ENCODE results near the gene NHSL2.

The NHSL2 gene

DNA sequence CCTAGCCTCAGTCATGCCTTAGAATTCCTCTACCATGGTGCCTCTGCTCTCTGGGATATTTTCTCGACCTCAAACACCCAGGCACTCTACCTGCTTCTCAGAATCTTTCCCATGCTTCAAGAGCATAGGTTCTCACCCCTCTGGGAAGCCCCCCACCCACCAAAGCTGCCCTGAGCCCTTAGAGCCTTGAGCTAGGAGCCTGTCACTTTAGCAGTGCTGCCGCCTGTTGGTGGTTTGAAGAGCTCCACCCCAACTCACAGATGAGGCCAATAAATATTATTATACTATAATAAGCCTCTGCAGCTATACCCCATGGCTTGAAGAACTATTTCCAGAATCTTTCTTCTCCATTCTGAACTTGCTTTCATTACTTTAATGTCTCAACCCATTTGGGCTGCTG lies 111.3 kb downstream of the NHSL2 start:
- DNase-seq: no peak

DNA sequence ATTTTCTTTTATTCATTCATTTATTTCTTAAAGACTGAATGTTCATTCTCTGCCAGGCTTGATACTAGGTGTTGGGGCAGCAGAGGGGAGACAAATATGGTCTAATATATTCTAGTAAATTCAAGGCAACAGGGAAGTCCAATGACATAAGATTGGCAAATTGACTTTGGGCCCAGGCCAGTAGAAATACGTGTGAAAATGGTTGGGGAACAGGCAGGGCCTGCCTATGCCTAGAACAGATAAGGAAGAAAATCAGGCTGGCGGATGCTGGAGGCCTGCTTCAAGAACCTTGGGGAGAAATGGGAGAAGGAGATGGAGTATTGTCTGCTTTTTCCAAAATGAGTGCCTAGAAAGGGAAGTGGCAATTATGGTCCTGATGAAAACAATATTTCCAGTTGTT lies 112.4 kb downstream of the NHSL2 start:
- DNase-seq: no peak

GRCh38 chrX:72025236-72025770 lies 114.7 kb downstream of the NHSL2 start:
- no peak for DNase-seq

- DNase-seq: no peak
Measured at GRCh38 chrX:72026341-72027023, 115.8 kb downstream of the NHSL2 start.

DNA sequence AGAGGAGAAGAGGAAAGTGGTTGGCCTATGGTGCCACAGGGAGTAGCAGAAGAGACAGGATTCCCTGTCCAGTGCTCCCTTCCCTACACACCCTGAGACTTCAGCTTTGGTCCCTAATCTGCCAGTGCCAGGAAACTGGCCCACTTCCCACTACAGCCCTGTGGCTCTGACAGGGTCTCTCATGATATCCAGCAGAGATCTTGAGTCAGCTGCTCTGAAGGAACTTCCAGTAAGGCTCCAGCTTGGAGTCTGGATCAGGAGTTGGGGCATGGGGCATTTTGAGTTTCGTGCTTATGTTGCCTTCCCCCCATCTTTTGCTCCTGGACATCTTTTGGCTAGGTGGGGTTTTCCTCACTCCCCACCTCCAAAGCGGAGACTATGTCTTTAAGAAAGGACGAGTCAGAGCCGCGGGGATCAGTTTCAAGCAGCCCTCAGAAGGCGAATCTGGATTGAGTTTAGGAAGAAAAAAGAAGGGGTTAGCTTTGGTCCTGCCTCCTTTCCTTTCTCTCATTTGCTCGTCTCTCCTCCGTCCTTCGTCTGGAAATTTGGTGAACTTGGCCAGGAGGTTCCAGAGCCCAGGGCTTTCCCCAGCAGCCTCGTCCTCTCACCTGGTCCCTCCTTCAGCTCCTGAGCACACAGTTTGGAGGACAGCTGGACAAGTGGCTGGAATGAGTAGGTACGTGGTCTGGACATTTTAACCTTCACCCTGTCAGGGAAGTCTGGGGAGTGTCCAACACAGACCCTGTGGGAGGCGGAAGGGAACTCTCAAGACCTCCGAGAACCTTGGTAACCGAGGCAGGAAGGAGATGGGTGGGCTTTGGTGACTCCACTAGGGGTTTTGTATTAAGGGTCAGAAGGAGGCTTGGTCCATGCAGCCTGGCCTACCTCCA lies 116.6 kb downstream of the NHSL2 start:
- no peak for DNase-seq

GRCh38 chrX:72027914-72028307 lies 117.3 kb downstream of the NHSL2 start:
- no peak for DNase-seq

DNA sequence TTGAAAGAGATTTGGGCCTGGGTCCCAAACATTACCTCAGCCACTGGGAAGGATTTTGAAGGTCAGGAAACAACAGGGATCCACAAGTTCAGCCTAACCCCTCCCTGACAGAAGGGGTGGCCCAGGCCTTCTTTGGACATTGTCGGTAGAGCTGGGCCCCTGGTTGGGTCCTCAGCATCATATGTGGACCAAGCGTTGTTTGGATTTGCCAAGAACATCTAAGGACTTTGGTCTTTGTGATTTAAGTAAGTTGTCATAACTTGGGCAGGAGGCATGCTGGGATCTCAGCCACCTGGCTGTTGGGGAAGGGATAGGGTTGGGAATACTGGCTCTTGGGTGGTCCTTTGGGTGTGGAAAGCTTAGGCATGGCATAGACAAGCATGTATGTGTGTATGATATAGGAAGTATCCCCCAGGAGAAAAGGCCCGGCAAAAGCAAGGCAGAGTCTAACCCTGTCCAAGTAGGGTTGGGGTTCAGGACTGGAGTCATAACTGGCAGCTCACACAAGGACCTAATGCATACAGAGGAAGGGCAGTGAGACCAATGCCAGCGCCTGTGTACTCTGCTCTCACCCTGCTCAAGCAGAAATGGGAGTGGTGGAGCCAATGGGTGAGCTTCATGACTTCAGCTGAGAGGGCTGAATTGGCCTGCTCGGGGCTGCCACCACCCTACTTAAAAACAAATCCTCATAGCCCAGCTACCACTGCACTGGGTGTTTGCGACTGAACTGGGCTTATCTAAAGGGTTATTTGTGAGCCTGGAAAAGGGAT lies 118.2 kb downstream of the NHSL2 start:
- no peak for DNase-seq

DNA sequence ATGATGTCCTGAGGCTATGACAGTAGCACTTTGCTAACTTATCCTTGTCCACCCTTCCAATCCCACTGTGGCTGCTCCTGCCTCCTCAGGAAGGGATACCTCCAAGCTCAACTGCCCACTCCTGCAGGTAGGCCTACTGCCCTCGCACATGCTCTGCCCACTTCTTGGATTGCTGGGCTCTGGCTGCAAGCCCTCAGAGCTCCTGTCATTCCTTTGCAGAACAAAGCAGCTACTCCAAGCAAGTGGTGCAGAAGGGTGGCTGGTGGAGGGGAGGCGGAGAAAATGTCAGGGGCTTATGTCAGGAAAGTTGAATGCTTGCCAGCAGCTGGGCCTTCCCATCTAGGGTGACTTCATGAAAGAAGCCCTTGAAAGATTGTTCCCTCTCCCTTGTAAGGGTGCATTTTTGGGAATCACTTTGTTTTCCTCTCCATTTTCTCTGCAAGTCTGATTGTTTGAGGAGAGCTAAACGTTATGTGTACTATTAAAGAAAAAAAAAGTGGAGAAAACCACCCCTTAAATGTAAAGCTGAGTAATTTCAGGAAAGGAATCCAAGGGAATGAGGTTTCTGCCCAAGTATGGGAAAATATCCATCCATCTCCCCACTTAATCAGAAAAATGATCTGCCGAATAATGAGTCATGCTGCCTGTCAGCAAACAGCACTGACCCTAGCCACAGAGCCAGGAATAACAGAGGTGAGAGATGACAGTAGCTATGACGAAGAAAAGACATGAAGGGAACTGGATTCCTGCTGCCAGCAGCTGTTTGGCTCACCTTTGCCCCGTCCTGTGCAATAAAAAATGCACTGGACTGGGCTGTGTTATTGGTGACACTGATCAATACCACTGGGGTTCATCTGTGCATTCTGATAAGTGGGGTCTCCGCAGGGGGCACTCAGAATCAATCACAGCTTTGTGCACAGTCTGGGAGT lies 119.1 kb downstream of the NHSL2 start:
- DNase-seq: no peak

DNA sequence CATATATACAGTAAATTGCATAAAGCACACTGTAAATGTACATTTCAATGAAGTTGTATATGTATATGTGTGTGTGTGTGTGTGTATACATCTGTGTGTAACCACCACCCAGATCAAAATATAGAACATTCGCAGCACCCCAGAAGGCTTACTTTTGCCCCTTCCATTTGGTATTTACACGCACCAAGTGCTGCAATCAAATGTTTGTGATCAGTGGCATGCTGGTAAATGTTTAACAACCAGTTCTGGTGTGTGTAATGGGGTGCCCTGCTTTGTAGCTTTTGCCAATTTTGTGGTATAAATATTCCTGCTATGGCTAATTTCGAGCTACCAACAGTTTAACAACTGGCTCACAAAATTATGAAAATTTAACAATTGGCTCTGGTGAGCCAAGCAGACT lies 119.8 kb downstream of the NHSL2 start:
- DNase-seq: no peak

DNA sequence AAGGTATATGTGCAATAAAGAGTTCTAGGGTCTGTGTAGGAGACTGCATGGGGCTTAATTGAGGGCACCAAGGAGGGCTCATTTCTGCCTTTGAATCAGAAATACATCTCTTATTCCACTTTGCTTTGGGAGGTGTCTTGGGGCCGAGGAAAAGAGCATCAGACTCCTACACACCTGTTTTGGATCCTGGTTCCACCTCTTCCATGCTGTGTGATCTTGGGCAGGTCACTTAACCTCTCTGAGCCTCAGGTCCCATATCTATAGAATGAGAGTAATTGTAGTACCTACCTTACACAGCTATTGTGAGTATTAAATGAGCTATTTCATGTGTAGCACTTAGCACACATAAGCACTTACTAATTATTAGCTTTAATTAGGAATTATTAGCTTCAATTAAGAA lies 120.5 kb downstream of the NHSL2 start:
- no peak for DNase-seq

- DNase-seq: no peak
Measured at GRCh38 chrX:72031634-72032033, 121.0 kb downstream of the NHSL2 start.

DNA sequence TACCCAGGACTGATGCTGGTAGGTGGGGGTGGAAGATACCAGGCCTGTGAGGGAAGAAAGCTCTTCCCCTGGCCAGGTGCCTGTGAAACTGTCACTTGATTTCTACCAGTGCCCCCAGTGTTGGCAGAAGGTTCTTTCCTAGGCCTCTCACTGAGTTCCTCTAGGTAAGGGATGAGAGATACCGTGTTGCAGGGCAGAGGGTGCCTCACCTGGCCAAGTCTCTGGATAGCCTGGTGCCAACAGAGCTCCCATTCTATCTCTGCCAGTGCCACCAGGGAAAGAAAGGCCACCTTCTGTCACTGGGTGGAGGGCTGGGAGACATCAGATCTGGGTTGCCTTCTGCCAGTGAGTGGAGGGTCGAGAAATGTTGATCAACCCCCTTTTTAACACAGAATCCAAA lies 127.0 kb downstream of the NHSL2 start:
- no peak for DNase-seq

DNA sequence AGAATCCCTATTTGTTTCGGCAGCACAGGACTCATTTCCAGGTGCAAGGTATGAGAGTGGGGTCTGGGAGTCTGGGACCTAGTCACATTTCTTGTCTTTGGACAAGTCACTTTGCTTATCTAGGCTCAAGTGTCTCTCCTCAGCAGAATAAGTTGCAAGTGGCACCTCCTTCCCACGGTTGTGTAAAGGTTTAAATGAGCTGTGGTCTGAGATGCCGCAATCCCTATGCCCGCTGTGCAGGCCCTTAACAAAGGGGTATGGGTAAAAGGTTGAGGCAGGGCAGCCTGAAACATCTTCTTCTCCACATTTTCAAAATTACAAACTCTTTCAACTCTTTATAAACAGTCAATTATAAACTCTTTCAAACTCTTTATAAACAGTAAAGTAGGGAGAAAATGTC lies 127.4 kb downstream of the NHSL2 start:
- DNase-seq: no peak

- no peak for DNase-seq
Measured at GRCh38 chrX:72038868-72039267, 128.2 kb downstream of the NHSL2 start.

- no peak for DNase-seq
Measured at GRCh38 chrX:72040506-72040905, 129.9 kb downstream of the NHSL2 start.

DNA sequence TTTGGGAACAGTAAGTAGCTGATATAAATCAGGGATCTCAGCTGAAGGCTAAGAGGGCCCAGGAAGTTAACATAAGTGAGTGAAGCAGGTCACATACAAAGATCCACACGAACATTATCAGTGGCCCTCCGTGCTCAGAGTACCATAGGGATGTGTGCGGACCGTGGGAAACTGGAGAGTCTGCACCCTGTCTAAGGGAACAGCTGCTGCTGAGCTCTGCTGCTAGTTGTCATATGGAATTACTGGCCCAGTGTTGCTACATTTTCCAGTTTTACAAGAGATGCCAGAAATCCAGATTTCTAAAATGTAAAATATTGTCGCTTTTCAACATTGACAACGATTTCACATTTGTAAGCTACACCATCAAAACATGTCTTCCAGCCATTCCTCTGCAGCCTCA lies 130.5 kb downstream of the NHSL2 start:
- no peak for DNase-seq

DNA sequence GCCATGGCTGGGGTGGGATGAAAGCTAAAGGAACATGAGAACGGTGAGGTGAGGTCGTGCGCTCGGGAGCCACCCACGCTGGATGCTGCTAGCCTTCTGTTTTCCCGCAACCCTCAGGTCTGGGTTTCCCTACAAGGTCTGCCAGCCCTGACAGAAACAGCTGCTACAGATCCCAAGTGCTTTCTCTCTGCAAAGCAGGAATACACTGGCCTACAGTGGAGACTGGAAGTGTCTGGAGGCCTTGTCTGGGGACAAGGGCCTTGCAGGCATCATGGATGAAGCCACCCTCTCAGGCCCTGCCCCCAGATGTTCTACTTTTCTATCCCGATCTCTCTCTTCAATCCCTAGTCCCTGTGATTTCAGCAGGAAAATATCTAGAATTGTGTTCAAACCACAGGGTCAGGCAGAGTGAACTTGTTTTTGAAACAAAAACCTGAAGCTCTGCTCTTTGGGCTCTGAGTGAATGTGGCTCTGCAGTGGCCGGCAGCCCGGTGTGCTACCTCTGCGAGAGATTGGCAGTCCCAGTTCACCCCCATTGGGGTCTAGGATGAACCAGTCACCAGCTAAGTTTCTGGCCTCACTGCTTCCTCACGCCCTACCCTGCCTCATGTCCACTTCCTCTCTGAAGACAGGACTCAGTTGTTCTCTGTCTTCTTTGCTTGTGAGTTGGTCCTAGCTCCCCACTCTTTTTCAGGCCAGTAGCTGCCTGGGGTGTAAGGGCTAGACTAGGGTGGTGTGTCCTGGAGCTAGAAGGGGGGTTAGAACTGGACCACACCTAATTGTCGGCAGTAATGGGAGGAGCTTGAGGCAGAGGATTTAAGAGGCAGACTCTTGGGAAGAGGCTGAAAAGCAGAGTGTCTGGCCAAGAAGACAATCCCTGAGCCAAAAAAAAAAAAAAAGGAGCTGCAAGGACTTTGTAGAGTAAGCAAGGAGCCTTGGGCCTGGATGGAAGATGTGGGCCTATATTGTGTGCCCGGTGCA lies 131.5 kb downstream of the NHSL2 start:
- DNase-seq: no peak

DNA sequence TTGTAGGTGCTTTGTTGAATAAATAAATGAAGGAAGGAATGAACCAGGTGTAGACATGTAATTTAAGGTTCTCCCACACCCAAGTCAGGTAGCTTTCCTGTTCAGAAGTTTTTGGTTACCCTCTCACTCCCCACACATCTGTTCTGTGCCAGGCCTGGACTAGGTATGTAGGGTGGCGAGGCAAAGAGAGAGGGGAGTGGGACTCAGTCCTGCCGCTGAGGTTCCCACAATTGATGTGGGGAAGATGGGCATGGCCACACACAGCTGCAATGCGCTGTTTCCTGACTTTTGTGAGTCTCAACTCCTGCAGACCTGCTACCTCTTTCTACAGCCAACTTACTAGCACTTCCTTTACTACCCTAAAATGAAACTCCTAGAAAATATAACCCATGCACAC lies 132.2 kb downstream of the NHSL2 start:
- no peak for DNase-seq

- DNase-seq: no peak
Measured at GRCh38 chrX:72043636-72044035, 133.0 kb downstream of the NHSL2 start.

GRCh38 chrX:72045141-72045540 lies 134.5 kb downstream of the NHSL2 start:
- no peak for DNase-seq
